Ascending aorta (tissue), 2 donors: ENCODE data around the gene SGMS2. TPM values are rescaled to one million over a fixed set of nuclear protein-coding genes. Genes with fewer than 3 reads are reported as not detected.

Experiments used
- DNase-seq, 2 donors: peaks; one replicate each; pipeline ENCODE4 v3.0.0-alpha.2; 2019; ENCODE audit warnings: low spot score in 2 of 2
- H3K27ac ChIP-seq, 2 donors: fragments of 200-600 bp; sonication (generic); one replicate each; pipeline ENCODE4 v1.5.1; 2016 to 2017; ENCODE audit warnings: mild to moderate bottlenecking in 1 of 2
- H3K27me3 ChIP-seq: fragments of 200-600 bp; sonication (generic); one replicate; pipeline ENCODE4 v1.5.1; 2017
- H3K36me3 ChIP-seq, 2 donors: fragments of 200-600 bp; sonication (generic); one replicate each; pipeline ENCODE4 v1.5.1; 2016
- H3K4me1 ChIP-seq, 2 donors: fragments of 200-600 bp; sonication (generic); one replicate each; pipeline ENCODE4 v1.5.1; 2016 to 2017; ENCODE audit warnings: mild to moderate bottlenecking in 1 of 2
- H3K4me3 ChIP-seq, 2 donors: fragments of 200-600 bp; sonication (generic); one replicate each; pipeline ENCODE4 v1.5.1; 2016 to 2017; ENCODE audit warnings: mild to moderate bottlenecking in 1 of 2
- H3K9me3 ChIP-seq, 2 donors: fragments of 200-600 bp; sonication (generic); one replicate each; pipeline ENCODE4 v1.5.1; 2016
- CTCF ChIP-seq, 3 experiments: fragments of 200-600 bp in 2 of 3; fragments of 450-650 bp in 1 of 3; sonication (generic) in 2 of 3; IDR thresholded peaks; one replicate each; pipeline ENCODE4 v1.5.1; 2016 to 2019; ENCODE audit warnings: antibody characterized with exemption in 3 of 3, mild to moderate bottlenecking in 1 of 3, moderate library complexity in 1 of 3
- intact Hi-C: fragments of 100-400 bp; cut with DNase I; formaldehyde crosslinking; loops from one replicate; pipeline ENCODE4 v1.15.1; 2023
- total RNA-seq: library from RNA; depleted of rRNA; stranded (reverse); fragments of >200 nt; gene quantifications from one replicate; pipeline ENCODE4 v1.1.0, GENCODE V29; 2016

SGMS2 gene
- total RNA-seq, 1 donor from 2014 or later = 333 TPM

DNA sequence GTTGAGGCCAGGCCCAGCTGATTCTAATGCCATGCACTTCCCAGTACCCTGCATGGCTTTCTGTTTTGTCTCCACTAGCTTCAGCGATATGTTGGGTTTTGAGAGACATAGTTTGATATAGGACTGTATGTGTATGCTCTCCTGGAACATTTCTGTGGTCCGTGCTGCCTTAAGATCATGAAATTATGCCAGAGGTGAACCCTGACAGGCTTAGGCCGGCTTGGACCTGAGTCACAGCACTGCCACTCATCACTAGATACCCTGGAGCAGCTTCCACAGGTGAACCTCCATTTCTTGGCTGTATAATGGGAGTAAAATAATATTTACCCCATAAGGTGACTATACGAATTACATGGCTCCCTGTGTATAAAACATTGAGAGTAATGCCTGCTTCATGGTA lies 6.4 kb downstream of the SGMS2 start:
- Histone ChIP-seq H3K36me3 (no peaks in the 10 kb centered on the region), H3K9me3 (peaks cover 0 to 3% of the 10 kb centered on the region in 2 donors), H3K27me3 (no peaks in the 10 kb centered on the region), H3K4me3 (no peak overlapping the region), H3K4me1 (no peaks in the 10 kb centered on the region), H3K27ac (no peak overlapping the region)
- intact Hi-C loops = no loop called here
- no peak for DNase-seq
- TF ChIP-seq CTCF (IDR thresholded peaks at IDR 0.05) = no peak

DNA sequence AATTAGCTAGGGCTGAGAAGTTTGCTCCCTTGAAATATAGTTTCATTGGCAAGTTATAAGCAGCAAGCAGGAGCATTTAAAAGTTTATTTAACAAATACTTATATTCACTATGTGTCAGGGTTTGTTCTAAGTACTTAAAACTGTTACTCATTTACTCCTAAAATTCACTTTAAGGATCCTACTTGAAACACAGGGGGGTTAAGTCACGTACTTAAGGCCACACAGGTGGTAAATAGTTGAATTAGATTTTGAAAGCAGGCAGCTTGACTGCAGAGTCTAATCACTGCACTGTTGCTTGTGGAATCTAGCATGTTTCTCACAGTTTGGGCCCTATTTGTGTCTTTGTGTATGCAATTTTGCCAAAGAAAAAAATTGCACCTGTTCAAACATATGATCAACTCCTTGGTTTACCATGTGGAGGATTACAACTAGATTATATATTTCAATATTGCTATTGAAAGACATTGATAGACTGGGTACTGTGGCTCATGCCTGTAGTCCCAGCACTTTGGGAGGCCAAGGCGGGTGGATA lies 7.6 kb downstream of the SGMS2 start:
- H3K4me1 ChIP-seq = no peaks in the 10 kb centered on the region
- no peaks in the 10 kb centered on the region for H3K27me3 ChIP-seq
- H3K9me3 ChIP-seq = peaks cover 0 to 3% of the 10 kb centered on the region in 2 donors
- intact Hi-C loops = no loop called here
- DNase-seq = no peak
- no peak for TF ChIP-seq CTCF (IDR thresholded peaks at IDR 0.05)
- no peak overlapping the region for H3K4me3 ChIP-seq
- H3K36me3 ChIP-seq = no peaks in the 10 kb centered on the region
- no peak overlapping the region for H3K27ac ChIP-seq

DNA sequence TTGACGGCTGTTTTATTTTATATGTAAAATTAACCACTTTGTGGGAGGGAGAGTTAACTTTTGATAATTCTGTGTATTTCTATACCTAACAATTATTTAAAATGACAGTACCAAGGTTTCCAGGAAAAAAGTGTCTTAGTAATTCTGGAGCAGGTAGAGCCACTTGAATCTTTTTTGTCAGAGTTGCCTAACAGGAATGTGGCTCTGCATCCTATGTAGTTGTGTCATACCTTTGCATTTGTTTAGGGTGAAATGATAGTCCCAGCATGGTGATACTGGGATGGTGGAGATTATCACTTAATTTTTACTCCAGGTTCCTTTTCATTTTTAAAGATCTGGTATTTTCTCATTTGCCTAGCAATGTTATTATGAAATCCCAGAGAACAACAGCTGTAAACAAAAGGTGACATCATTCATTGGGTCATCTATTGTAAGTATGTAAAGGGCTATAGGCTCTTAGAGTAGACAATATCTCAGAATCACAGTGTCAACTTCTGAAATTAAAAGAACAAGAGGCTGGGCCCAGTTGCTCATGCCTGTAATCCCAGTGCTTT lies 9.6 kb downstream of the SGMS2 start:
- DNase-seq = no peak
- Histone ChIP-seq H3K27me3 (no peaks in the 10 kb centered on the region), H3K4me3 (no peak overlapping the region), H3K27ac (no peak overlapping the region), H3K4me1 (no peaks in the 10 kb centered on the region), H3K9me3 (peaks cover 0 to 3% of the 10 kb centered on the region in 2 donors), H3K36me3 (no peaks in the 10 kb centered on the region)
- TF ChIP-seq CTCF (IDR thresholded peaks at IDR 0.05) = no peak
- intact Hi-C loops = no loop called here

DNA sequence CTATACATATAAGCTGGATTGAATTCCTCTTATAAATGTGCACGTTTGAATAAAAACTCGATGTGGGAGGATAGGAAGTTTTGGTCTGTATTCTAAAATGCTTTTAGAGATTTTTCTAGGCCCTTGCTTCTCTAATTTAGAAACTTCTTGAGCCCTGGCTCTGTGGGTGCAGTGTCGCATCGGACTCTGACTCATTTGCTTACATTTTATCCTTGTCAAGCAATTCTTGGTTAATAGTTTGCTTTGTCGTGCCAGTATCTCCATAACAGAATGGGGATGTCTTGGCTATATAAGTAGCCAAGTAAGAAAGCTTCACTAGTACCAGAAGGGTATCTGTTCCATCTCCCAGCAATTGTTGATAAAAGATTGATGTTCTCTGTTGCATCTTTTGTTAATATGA lies 10.7 kb downstream of the SGMS2 start:
- intact Hi-C loops = no loop called here
- no peak for TF ChIP-seq CTCF (IDR thresholded peaks at IDR 0.05)
- no peak overlapping the region for H3K4me3 ChIP-seq
- H3K9me3 ChIP-seq = peaks cover 0 to 3% of the 10 kb centered on the region in 2 donors
- no peaks in the 10 kb centered on the region for H3K36me3 ChIP-seq
- H3K27me3 ChIP-seq = no peaks in the 10 kb centered on the region
- H3K4me1 ChIP-seq = no peaks in the 10 kb centered on the region
- H3K27ac ChIP-seq = no peak overlapping the region
- no peak for DNase-seq

DNA sequence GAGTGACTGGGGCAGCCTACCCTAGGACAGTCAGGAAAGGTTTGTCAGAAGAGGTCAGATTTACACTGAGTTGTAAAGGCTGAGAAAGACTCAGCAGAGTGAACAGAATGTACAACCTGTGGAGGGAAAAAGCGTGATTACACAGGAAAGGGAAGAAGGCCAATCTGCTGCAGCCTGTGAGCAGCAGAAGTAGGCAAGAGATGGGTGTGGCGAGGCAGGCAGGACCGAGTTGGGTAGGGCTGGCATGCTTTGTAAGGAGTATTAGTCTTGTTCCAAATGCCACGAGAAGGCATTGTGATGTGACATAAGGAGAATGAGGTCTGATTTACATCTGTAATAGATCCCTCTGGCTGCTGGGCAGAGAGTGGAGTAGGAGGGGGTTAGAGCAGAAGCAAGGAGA lies 12.6 kb downstream of the SGMS2 start:
- intact Hi-C loops = no loop called here
- H3K4me1 ChIP-seq = no peaks in the 10 kb centered on the region
- H3K4me3 ChIP-seq = no peak overlapping the region
- TF ChIP-seq CTCF (IDR thresholded peaks at IDR 0.05) = no peak
- peaks cover 0 to 3% of the 10 kb centered on the region in 2 donors for H3K9me3 ChIP-seq
- no peak overlapping the region for H3K27ac ChIP-seq
- H3K36me3 ChIP-seq = no peaks in the 10 kb centered on the region
- H3K27me3 ChIP-seq = no peaks in the 10 kb centered on the region
- DNase-seq = no peak
